K562 treated with DMSO at 1 percent for 12 hours (cell line): ENCODE data around the gene ATP1A4. TPM values are rescaled to one million over a fixed set of nuclear protein-coding genes. Genes with fewer than 3 reads are reported as not detected.

Experiments used
- total RNA-seq: library from RNA; unstranded; fragments of 300-600 nt; gene quantifications from 2 replicates; pipeline ENCODE4 v1.2.3, GENCODE V29; 2022; ENCODE audit not compliant: insufficient read depth

Gene ATP1A4
- total RNA-seq: not detected in 2 replicates

GRCh38 chr1:160151303-160151702 is at the start of gene ATP1A4:
Gene ATP1A4, plus strand, starts transcription at chr1:160151603. Its CDS starts 438 bp downstream, at chr1:160152041.

GRCh38 chr1:160115545-160116282 is 35.7 kb upstream of the ATP1A4 start, which contains the start of gene ATP1A2:
Gene ATP1A2, plus strand, starts transcription at chr1:160115759. Its CDS starts 103 bp downstream, at chr1:160115862.

GRCh38 chr1:160189649-160190625 is 38.5 kb downstream of the ATP1A4 start, which contains the start of gene CASQ1:
Gene CASQ1, plus strand, starts transcription at chr1:160190575. Its CDS starts 177 bp downstream, at chr1:160190752.

GRCh38 chr1:160205242-160206035 is 54.0 kb downstream of the ATP1A4 start, which contains the start of gene PEA15:
Gene PEA15, plus strand, starts transcription at chr1:160205384. Its CDS starts 6,161 bp downstream, at chr1:160211545.

Other genes with a start within 250 kb of the ATP1A4 start
- 369 and 386 TPM in 2 replicates for gene TAGLN2, start 226.1 kb upstream of the ATP1A4 start, total RNA-seq
- not detected in 2 replicates for gene IGSF9, start 206.0 kb upstream of the ATP1A4 start, total RNA-seq
- not detected in 2 replicates for gene SLAMF9, start 197.4 kb upstream of the ATP1A4 start, total RNA-seq
- gene PIGM, start 119.6 kb upstream of the ATP1A4 start, total RNA-seq: 1.6 and 3.5 TPM in 2 replicates
- gene KCNJ10, start 81.4 kb upstream of the ATP1A4 start, total RNA-seq: not detected in 2 replicates
- not detected in 2 replicates for gene KCNJ9, start 70.1 kb upstream of the ATP1A4 start, total RNA-seq
- 20.7 and 21.0 TPM in 2 replicates for gene IGSF8, start 53.0 kb upstream of the ATP1A4 start, total RNA-seq
- not detected in 2 replicates for gene ATP1A2, start 35.8 kb upstream of the ATP1A4 start, total RNA-seq
- gene CASQ1, start 39.0 kb downstream of the ATP1A4 start, total RNA-seq: 0.46 and 0.50 TPM in 2 replicates
- 38.5 and 63.8 TPM in 2 replicates for gene PEA15, start 53.8 kb downstream of the ATP1A4 start, total RNA-seq
- gene DCAF8, start 110.9 kb downstream of the ATP1A4 start, total RNA-seq: 43.0 and 102 TPM in 2 replicates
- 23.4 and 40.9 TPM in 2 replicates for gene PEX19, start 133.5 kb downstream of the ATP1A4 start, total RNA-seq
- gene COPA, start 191.6 kb downstream of the ATP1A4 start, total RNA-seq: 104 and 208 TPM in 2 replicates
- 40.5 and 99.2 TPM in 2 replicates for gene NCSTN, start 191.8 kb downstream of the ATP1A4 start, total RNA-seq
- 0.52 and 0.88 TPM in 2 replicates for gene NHLH1, start 215.5 kb downstream of the ATP1A4 start, total RNA-seq
- gene VANGL2, start 249.0 kb downstream of the ATP1A4 start, total RNA-seq: 2.3 and 7.0 TPM in 2 replicates